GM18907 (cell line): ENCODE measurements around the gene THAP8.

ENCODE experiments used
- ATAC-seq: cut with Tn5 transposase; IDR thresholded peaks from one replicate; pipeline ENCODE4 v1.9.1; 2021; ENCODE audit warnings: mild to moderate bottlenecking, moderate library complexity; ENCODE audit not compliant: unreplicated experiment

THAP8 gene

DNA sequence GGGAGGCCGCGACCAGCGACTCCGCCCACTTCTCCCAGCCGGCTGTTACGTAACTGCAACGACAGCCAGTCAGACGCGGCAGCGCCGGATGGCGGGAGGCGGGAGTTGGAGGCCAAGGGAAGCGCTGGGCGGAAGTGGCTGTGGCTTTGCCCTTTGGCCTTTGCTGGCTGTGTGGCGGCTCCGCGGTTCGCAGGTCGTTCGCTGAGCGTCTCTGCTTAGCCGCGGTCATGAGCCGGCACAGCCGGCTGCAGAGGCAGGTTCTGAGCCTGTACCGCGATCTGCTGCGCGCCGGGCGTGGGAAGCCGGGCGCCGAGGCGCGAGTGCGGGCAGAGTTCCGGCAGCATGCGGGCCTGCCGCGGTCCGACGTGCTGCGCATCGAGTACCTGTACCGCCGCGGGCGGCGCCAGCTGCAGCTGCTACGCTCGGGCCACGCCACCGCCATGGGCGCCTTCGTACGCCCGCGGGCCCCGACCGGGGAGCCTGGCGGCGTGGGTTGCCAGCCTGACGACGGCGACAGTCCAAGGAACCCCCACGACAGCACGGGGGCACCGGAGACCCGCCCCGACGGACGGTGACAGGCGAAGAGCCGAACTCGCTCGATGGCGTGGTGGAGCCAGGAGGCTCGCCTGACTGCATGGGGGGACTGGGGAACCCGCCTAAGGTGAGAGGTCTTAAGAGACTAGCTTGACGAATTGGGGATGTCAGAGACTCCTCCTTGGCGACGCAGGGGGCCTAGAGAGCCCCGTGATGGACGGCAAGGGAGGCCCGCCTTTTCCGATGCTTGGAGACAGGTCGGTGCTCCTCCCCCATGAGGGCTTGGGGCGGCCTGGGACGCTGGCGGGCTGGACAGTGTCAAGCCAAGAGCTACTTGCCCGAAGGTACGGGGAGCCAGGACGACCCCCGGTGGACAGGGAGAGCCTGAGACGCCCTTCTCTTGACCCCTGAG, 58.8 kb downstream of the THAP8 start, which contains the start of gene SDHAF1:
SDHAF1 (plus strand) TSS at position 141 of the 946 bp plus-strand sequence; CDS start at position 228, 87 bp downstream.
- ATAC-seq: peak; percentile 84

DNA sequence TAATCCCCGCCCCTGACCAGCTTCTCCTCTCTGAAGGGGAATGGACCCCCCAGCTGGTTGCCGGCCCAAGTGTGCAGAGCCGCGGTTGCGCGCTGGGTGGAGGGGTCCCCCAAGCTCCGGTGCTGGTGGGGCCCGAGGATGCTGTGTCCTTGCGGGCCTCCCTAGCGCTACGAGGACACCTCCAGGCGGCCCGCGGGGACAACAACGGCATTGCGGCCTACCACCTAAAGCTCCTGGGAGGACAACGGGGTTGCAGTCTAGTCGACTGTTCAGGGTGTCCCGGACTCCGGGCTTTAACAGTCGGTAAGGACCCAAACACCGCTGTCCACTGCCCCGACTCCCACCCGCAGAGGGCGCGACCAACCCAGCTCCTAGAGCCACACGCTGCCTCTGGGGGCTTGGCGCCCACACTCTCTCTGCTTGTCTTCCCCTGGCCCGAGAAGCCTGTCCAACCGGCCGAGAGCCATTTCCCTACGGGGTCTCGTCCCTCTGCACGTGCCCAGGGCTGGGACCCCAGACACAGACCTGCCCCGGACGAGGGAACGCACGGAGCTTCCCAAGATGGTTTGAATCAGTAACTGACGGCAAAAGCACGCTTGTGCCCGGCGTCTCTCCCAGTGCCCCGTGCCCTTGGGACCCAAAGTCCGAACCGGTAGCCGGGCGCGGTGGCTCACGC, 60.0 kb downstream of the THAP8 start:
- no peak for ATAC-seq

DNA sequence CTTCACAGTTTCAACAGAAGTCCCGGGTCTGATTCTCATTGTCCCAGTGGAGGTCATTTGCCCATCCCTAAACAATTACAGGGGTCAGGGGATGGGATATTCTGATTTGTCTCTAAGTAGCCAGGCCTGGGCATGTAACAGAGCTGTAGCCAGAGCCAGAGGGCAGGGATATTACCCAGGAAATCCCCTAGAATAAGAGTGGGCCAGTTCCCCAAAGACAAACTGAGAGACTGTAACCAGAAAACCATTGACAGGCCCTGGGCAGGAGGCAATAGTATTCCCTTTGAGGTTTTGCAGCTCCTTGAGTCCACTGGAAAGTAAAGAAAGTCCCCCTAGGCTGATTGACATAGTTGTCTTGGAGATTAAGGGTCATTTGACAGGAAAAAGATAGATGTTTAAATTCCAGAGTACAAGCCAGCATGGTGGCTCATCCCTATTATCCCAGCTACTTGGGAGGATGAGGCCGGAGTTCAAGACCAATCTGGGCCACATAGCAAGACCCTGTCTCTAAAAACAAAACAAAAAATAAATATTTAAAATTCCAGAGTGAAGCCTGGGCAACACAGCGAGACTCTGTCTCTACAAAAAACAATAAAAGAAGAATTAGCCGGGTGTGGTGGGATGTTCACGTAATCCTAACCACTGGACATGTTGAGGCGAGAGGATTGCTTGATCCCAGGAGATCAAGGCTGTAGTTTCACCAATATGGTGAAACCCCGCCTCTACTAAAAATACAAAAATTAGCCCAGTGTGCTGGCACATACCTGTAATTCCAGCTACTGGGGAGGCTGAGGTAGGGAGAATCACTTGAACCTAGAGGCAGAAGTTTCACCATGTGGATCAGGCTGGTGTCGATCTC, 60.9 kb downstream of the THAP8 start:
- no peak for ATAC-seq

DNA sequence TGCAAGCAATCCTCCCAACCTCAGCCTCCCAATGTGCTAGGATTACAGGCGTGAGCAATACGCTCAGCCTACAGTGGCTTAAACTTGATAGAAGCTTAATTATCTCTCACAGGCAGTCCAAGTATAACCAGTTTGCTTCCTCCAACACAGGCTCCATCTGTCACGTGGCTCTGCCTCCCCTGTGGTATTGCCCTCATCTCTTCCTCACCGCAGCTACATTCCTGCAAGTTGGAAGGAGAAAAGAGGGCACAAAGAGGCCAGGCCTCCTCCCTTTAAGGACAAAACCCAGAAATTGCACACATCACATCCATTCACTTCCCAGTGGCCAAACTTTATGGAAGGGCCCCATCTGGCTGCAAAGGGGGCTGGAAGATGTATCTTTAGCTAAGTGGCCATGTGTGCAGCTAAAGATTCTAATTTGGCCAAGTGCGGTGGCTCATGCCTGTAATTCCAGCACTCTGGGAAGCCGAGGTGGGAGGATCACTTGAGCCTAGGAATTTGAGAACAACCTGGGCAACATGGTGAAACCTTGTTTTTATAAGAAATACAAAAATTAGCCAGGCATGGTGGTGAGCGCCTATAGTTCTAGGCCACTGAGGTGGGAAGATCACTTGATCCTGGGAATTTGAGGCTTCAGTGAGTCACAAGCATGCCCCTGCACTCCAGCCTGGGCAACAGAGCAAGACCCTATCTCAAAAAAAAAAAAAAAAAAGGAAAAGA, 62.2 kb downstream of the THAP8 start:
- no peak for ATAC-seq

DNA sequence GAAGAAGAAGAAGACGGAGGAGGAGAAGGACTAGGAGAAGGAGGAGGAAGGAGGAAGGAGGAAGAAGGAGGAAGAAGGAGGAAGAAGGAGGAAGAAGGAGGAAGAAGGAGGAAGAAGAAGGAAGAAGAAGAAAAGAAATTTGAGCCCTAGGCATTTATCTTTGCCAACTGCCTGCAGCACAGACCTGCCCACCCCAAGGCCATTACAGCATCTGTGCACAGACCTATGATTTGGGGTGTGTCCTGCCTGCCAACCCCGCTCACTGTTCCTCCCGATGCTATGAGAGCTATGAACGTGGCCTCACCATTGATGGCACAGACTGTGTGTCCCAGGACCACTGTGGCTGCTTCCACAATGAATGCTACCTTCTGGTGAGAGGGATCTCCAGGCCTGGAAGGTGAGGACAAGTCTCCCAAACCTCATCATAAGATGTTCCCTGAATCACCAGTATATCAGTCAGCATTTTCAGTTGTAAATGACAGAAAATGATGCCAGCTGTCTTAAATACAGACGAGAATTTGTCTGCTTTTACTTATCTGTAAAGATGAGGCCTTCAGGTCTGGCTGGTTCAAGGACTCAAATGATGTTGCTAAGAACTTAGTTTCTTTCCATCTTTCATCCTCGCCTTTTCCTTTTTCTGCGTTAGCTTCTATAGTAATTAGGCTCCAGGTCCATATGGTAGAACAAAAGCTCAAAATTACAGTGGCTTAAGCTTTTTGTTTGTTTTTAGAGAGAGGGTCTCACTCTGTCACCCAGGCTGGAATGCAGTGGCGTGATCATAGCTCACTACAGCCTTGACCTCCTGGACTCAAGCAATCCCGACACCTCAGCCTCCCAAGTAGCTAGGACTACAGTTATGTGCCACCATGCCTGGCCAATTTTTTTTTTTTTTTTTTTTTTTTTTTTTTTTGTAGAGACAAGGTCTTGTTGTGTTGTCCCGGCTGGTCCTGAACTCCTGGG, 63.0 kb downstream of the THAP8 start:
- no peak for ATAC-seq

DNA sequence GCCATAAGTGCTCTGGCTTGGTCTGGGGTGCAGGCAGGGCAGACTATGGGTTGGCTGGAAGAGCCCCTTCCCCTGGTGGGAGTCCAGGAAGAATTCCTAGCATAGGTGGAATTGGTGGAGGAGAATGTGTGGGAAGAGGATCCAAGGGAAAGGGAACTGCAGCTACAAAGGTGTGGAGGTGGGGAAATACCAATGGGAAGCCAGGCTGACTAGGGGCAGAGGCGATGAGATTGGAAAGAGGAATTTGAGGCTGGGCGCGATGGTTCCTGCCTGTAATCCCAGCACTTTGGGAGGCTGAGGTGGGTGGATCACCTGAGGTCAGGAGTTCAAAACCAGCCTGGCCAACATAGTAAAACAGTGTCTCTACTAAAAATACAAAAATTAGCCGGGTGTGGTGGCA, 63.9 kb downstream of the THAP8 start:
- ATAC-seq: no peak

DNA sequence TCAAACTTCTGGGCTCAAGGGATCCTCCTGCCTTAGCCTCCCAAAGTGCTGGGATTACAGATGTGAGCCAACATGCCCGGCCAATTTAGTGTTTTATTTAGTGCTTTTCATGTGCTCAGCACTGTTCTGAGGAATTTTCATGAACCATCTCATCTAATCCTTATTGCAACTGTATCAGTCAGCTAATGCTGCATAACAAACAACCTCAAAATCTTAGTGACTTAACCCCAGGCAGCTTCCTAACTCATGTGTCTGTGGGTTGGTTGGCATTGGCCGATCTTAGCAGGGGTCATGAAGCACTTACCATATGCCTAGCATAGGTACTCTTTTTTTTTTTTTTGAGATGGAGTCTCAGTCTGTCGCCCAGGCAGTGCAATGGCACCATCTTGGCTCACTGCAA, 65.3 kb downstream of the THAP8 start:
- ATAC-seq: no peak

DNA sequence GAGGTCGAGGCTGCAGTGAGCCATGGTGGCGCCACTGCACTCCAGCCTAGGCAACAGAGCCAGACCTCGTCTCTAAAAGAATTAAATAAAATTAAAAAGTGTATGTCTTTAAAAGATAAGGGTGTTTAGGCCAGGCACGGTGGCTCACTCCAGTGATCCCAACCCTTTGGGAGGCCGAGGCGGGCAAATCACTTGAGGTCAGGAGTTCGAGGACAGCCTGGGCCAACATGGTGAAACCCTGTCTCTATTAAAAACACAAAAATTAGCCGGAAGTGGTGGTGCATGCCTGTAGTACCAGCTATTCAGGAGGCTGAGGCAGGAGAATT, 66.6 kb downstream of the THAP8 start:
- ATAC-seq: no peak

DNA sequence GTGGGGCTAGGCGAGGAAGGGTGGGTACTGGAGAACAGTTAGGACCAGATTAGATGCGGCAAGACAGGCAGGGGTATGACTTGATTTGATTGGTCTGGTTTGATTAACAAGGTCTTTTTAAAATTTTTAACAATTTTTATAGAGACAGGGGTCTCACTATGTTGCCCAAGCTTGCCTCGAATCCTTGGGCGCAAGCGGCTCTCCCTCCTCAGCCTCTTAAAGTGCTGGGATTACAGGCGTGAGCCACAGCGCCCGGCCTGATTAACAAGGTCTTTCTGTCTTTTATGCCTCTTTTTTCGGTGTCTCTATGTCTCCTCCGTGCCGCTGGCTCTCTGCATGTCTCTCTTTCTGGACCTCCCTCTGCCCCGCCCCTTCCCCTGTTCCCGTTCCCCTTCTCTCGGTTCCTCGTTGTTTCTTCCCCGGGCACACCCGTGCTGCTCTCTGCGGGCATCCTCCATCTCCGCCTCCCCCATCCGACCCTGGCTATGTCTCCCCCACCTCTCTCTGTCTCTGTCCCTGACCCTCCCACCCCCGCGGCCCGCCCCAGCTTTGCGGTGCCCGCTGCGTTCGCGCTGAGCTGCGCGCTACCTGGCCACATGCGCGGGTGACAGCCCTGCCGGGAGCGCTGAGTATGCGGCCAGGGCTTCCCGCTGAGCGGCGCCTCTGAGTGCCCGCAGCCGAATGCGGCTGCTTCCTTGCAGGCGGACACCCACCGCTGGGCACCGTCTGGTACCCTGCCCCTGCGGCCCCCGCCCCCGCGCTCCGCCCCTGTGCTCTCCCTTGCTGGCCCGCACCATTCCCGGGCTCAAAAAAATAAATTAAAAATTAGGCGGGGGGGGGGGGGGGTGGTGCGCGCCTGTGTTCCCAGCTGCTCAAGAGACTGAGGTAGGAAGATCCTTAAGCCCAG, 67.2 kb downstream of the THAP8 start:
- no peak for ATAC-seq

DNA sequence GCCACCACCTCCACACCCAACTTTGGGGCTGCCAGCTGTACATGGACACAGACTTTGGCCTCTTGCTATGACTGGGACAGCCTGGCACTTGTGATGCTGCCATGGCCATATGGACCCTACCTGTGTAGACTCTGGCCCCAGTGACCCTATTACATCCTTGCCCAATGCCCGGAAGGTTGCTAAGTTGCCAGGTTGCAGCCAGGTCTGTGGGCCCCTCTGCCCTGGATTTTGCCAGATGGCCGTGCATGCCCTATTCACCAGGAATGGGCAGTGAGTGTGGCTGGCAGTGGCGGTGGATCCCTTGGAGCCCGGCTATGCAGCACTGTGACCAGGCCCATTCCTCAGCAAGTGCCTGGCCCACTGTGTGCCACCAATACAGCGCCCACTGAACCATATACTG, 68.0 kb downstream of the THAP8 start:
- no peak for ATAC-seq
